Activated CD4-positive, alpha-beta T cell treated with anti-CD3 and anti-CD28 coated beads, Interleukin-2, amount 10 ng/mL, durations not matched to agents 7 days and 5 days (primary cell): ENCODE results near the gene BCAS3. TPM values are rescaled to one million over a fixed set of nuclear protein-coding genes. Genes with fewer than 3 reads are reported as not detected.

ENCODE experiments used
- CTCF ChIA-PET: fragments of 350-600 bp; sonication (Branson Sonifier 250); formaldehyde crosslinking; loops from one replicate; lab custom pipeline; 2021; ENCODE audit warnings: antibody characterized with exemption; lab: Charles Lee
- POLR2A ChIA-PET: fragments of 350-600 bp; sonication (Branson Sonifier 250); formaldehyde crosslinking; loops from one replicate; lab custom pipeline; 2021; ENCODE audit warnings: antibody characterized with exemption; lab: Charles Lee
- DNase-seq: peaks from one replicate; pipeline ENCODE4 v3.0.0-alpha.2; 2020
- H3K27ac Mint-ChIP-seq: one replicate; pipeline ENCODE4 v1.8.0; 2021; ENCODE audit warnings: mild to moderate bottlenecking, moderate library complexity, mixed read lengths
- H3K27me3 Mint-ChIP-seq: one replicate; pipeline ENCODE4 v1.8.0; 2021; ENCODE audit warnings: mixed read lengths
- H3K36me3 Mint-ChIP-seq: one replicate; pipeline ENCODE4 v1.8.0; 2021; ENCODE audit warnings: low read depth, mixed read lengths
- H3K4me1 Mint-ChIP-seq: one replicate; pipeline ENCODE4 v1.8.0; 2021; ENCODE audit warnings: mixed read lengths
- H3K4me3 Mint-ChIP-seq: one replicate; pipeline ENCODE4 v1.8.0; 2021; ENCODE audit warnings: mild to moderate bottlenecking, moderate library complexity, mixed read lengths
- H3K9me3 Mint-ChIP-seq: one replicate; pipeline ENCODE4 v1.8.0; 2021; ENCODE audit warnings: mixed read lengths
- total RNA-seq, 2 experiments: library from RNA; stranded (reverse); gene quantifications; one replicate each; pipeline ENCODE4 v1.2.3, GENCODE V29; 2021

The BCAS3 gene
- total RNA-seq, 2 experiments from 2014 or later: 15.5 to 16.4 TPM

DNA sequence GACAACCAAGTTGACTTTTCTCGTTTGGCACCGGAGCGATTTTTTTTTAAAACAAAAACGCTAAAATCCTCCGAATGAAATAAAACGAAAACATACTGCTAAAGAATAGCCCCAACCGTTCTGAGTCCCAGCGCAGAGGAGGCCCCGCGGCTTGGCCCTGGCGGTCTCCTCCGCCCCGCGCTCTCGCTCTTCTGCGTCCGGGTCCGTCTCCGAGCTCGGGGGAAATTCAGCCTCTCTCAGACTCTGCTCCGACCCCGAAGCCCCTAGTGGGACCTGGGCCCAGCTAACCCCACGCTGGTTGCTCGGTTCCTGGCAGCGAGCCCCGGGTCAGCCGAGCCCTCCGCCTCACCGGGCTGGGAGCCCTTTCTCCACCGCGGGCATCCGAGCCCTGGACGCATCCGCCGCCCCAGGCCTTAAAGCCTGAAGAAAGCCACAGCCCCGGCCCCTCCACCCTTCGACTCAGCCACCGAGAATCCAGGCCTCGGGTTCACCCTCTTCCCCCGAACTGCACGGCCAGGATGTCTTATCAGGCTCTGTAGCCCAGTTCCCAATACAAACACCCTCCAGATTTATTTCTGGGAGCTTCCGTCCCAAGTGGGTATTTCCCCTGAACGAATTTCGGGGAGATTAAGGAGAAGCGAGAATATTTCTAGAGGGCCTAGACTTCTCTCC is 723.2 kb downstream of the BCAS3 start:
- Mint-ChIP-seq H3K4me1 (peaks cover 29% of the 10 kb centered on the region), H3K36me3 (no peaks in the 10 kb centered on the region), H3K27ac (no peak overlapping the region), H3K9me3 (no peaks in the 10 kb centered on the region), H3K4me3 (peak overlapping the region; percentile 38), H3K27me3 (peaks cover 56% of the 10 kb centered on the region)
- DNase-seq: no peak
- ChIA-PET CTCF (interaction anchor here (1.0 to 3.4 kb wide), 2 partner anchors 11 to 47 kb away, joined by 3 to 17 read pairs; no protein-coding TSS in a partner anchor), POLR2A (no interaction called here)

DNA sequence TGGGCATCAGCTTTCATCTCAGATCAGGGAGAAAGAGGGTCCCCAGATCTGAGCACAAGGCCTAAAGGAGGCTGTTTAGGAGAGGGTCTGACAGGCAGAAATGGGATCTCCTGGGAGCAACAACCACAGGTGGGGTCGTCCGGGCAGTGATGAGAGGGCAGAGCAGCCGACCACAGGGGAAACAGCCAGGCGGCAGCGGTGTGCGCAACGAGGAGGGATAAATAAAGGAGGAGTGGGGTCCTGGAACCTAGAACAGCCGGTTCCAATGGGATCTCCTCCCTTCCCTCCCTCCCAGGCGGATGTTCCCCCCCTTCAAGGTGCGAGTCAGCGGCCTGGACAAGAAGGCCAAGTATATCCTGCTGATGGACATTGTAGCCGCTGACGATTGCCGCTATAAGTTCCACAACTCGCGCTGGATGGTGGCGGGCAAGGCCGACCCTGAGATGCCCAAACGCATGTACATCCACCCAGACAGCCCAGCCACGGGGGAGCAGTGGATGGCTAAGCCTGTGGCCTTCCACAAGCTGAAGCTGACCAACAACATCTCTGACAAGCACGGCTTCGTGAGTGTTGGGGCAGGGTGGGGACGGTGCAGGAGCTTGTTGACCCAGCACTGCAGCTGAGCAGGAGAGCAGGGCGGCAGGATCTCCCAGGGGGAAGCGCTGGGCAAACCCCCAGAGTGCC is 723.9 kb downstream of the BCAS3 start:
- Mint-ChIP-seq H3K4me3 (peak overlapping the region; percentile 38), H3K27me3 (peaks cover 61% of the 10 kb centered on the region), H3K36me3 (no peaks in the 10 kb centered on the region), H3K9me3 (no peaks in the 10 kb centered on the region), H3K27ac (no peak overlapping the region), H3K4me1 (peaks cover 29% of the 10 kb centered on the region)
- CTCF ChIA-PET: interaction anchor here (3.4 kb wide), 1 partner anchor 10 kb away, joined by 17 read pairs; no protein-coding TSS in a partner anchor
- POLR2A ChIA-PET: no interaction called here
- DNase-seq: no peak

DNA sequence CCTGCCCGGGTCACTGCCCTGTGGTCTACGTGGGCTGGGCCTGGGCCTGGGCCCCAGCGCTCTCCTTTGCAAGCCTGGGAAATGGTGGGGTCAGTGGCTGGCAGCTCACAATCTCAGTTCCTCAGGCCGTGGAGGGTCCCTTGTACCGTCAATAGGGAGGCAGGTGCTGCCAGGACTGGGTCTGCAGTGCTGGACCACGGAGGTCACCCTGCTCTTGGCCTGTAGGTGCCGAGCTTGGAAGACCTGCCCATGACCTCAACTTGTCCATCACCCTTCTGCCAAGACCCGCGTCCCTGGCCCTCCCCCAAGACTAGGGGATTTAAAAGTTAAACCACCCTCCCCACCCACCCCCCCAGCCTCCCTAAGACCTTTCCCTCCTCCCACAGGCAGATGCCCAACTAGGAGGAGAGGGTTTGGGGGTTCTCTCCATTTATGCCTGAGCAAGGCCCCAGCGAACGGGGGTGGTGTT is 724.5 kb downstream of the BCAS3 start:
- Mint-ChIP-seq H3K9me3 (no peaks in the 10 kb centered on the region), H3K27ac (peak overlapping the region; percentile 85), H3K4me1 (peaks cover 29% of the 10 kb centered on the region), H3K36me3 (no peaks in the 10 kb centered on the region), H3K27me3 (peaks cover 66% of the 10 kb centered on the region), H3K4me3 (no peak overlapping the region)
- POLR2A ChIA-PET: no interaction called here
- DNase-seq: no peak
- CTCF ChIA-PET: interaction anchor here (3.4 kb wide), 1 partner anchor 10 kb away, joined by 17 read pairs; no protein-coding TSS in a partner anchor

DNA sequence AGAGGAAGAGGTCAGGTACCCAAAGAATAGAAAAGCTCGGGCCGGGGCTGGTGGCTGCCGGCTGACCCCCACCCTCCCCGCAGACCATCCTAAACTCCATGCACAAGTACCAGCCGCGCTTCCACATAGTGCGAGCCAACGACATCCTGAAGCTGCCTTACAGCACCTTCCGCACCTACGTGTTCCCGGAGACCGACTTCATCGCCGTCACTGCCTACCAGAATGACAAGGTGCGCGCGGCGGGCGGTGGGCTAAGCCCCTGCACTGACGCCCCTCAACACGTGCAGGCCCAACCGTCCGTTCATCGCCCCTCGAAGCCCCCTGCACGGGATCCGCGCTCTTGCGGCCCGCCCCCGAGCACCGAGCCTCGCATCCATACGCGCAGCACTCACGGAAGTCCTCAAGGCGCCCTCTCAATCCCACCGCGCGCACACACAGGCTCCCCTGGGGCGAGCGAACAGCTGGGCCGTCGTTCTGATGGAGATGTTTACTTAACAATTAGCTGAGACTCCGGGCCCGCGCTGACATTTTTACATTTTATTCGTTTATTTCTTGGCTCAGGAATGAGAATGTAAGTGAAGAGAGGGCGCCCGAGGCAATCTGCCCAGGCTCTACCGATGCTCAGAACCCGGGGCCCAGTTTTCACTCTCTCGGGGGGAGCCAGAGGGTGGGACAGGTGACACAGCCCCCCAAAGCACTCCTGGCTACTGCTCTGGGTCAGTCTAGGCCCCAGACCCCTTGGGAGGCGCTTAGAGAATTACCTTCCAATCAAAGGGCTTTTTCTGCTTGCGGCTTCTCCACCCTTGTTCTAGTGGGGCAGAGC is 725.5 kb downstream of the BCAS3 start:
- POLR2A ChIA-PET: no interaction called here
- Mint-ChIP-seq H3K9me3 (no peaks in the 10 kb centered on the region), H3K36me3 (no peaks in the 10 kb centered on the region), H3K4me3 (peak overlapping the region; percentile 45), H3K4me1 (peaks cover 26% of the 10 kb centered on the region), H3K27ac (peak overlapping the region; percentile 85), H3K27me3 (peaks cover 69% of the 10 kb centered on the region)
- no peak for DNase-seq
- CTCF ChIA-PET: interaction anchor here (0.7 to 3.4 kb wide), 2 partner anchors 9 to 606 kb away, joined by 3 to 17 read pairs; no protein-coding TSS in a partner anchor

DNA sequence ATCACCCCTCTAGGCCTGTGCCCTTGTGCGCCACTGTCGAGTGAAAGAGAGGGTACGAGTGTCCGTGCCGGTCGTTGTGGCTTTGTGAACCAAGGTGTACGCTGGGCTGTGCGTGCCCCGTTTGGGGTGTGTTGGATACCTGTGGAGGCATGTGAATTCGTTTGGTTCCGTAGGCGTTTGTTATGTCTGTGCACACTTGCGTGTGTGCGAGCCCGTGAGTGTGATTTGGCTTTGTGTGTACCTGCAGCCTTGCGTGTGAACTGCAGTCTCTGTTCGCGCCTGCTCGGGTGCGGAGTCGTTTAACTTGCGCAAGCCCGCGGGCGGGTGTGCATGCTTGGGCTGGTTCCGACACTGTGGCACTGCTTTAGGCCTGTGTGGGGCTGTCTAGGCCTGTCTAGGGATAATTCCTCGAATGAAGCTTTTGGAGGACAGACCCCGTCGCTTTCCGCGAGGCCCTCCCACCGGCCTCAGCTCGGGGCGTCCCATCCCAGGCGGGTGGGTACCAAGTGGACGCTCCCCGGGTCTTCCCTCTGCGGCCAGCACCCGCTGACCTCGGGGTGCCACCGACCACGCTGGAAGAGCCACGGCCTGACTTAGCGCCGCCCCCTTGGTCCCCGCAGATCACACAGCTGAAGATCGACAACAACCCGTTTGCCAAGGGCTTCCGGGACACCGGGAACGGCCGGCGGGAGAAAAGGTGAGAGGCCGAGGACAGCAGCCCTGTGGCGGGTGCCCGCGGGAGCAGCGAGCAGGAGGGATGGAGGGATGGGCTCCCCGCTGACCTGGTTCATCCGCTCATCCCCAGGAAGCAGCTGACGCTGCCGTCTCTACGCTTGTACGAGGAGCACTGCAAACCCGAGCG is 726.4 kb downstream of the BCAS3 start:
- Mint-ChIP-seq H3K27ac (peak overlapping the region; percentile 57), H3K4me1 (peaks cover 25% of the 10 kb centered on the region), H3K9me3 (no peaks in the 10 kb centered on the region), H3K4me3 (peak overlapping the region; percentile 45), H3K36me3 (no peaks in the 10 kb centered on the region), H3K27me3 (peaks cover 70% of the 10 kb centered on the region)
- CTCF ChIA-PET: interaction anchor here (1.3 to 3.4 kb wide), 3 partner anchors 8 to 422 kb away, joined by 4 to 17 read pairs (median 4); no protein-coding TSS in a partner anchor
- POLR2A ChIA-PET: no interaction called here
- no peak for DNase-seq

DNA sequence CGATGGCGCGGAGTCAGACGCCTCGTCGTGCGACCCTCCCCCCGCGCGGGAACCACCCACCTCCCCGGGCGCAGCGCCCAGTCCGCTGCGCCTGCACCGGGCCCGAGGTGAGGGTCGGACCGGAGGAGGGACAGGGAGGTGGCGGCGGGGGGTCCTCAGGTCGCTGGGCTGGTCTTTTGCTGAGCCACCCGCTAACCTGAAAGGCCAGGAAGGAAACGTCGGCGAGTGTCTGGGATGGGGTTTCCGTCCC is 726.9 kb downstream of the BCAS3 start:
- Mint-ChIP-seq H3K9me3 (no peaks in the 10 kb centered on the region), H3K4me3 (no peak overlapping the region), H3K4me1 (peaks cover 25% of the 10 kb centered on the region), H3K27ac (no peak overlapping the region), H3K27me3 (peaks cover 69% of the 10 kb centered on the region), H3K36me3 (no peaks in the 10 kb centered on the region)
- ChIA-PET POLR2A (no interaction called here), CTCF (interaction anchor here (1.3 kb wide), 2 partner anchors 13 to 423 kb away, joined by 4 read pairs; no protein-coding TSS in a partner anchor)
- no peak for DNase-seq

DNA sequence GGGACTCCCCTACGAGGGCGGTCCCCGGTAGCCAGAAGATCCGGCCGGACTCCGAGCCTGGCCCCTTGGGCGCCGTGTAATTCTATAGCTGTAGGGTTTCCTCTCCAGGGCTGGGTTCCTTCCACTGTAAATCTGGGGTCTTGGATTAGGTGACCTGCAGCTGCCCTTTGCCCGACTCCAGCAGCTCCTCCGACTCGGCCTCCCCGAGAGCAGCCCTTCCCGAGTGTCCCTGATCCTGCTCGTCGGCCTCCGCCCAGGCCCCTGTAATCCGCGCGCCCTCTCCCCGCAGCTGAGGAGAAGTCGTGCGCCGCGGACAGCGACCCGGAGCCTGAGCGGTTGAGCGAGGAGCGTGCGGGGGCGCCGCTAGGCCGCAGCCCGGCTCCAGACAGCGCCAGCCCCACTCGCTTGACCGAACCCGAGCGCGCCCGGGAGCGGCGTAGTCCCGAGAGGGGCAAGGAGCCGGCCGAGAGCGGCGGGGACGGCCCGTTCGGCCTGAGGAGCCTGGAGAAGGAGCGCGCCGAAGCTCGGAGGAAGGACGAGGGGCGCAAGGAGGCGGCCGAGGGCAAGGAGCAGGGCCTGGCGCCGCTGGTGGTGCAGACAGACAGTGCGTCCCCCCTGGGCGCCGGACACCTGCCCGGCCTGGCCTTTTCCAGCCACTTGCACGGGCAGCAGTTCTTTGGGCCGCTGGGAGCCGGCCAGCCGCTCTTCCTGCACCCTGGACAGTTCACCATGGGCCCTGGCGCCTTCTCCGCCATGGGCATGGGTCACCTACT is 727.4 kb downstream of the BCAS3 start:
- H3K36me3 Mint-ChIP-seq: no peaks in the 10 kb centered on the region
- no peak for DNase-seq
- H3K27ac Mint-ChIP-seq: no peak overlapping the region
- H3K4me3 Mint-ChIP-seq: no peak overlapping the region
- H3K9me3 Mint-ChIP-seq: no peaks in the 10 kb centered on the region
- peaks cover 73% of the 10 kb centered on the region for H3K27me3 Mint-ChIP-seq
- peaks cover 29% of the 10 kb centered on the region for H3K4me1 Mint-ChIP-seq
- ChIA-PET CTCF (interaction anchor here (1.3 kb wide), 2 partner anchors 12 to 423 kb away, joined by 4 read pairs; no protein-coding TSS in a partner anchor), POLR2A (no interaction called here)

DNA sequence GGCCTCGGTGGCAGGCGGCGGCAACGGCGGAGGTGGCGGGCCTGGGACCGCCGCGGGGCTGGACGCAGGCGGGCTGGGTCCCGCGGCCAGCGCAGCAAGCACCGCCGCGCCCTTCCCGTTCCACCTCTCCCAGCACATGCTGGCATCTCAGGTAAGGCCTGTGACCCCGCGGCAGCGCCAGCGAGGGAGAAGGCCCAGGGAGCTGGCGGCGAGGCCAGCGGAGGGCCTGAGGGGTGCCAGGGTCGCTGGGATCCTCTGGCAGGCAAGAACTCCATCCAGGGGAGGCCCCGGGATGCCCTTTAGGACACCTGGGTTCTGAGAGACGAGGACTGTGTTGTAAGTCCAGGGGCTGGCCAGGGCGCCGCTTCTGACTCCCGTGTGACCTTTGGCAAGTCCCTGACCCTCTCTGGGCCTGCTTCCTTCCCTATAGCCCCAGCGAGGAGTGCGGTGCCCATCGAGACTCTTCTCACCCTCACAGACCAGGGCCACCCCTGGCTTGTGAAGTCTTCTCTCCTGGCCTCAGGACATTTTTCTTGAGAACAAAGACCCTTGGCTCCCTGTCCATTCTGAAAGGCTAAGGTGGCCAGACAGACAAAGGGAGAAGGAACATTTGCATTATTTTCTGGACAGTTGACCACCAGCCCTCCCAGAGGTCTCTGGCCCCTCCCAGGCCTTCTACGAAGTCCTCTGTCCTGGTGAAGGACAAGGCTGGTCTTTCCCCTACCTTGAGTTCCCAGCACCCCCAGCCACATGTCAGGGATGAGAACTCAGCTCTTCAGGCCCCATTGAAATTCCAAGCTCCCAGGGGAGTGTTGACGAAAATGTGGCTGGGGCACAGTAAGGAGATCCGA is 728.3 kb downstream of the BCAS3 start:
- no peak for DNase-seq
- Mint-ChIP-seq H3K4me1 (peaks cover 36% of the 10 kb centered on the region), H3K9me3 (no peaks in the 10 kb centered on the region), H3K27ac (no peak overlapping the region), H3K27me3 (peaks cover 76% of the 10 kb centered on the region), H3K4me3 (no peak overlapping the region), H3K36me3 (no peaks in the 10 kb centered on the region)
- CTCF ChIA-PET: interaction anchor here (0.9 to 1.3 kb wide), 2 partner anchors 11 to 48 kb away, joined by 3 to 4 read pairs; no protein-coding TSS in a partner anchor
- POLR2A ChIA-PET: no interaction called here

DNA sequence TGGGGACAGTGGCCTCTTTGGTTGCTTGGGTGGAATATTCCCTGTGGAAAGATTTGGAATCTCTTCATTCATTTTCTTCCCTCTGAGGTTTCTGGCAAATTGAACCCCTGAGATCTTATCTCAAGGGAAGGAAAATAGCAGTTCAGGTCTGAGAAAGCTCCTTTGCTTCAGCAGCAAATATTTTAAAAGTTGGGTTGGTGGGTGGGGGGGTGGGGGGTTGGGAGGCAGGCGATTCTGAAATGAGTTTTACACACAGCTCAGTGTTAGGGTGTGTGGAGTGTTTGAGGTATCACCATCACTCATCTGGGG is 728.8 kb downstream of the BCAS3 start:
- peaks cover 34% of the 10 kb centered on the region for H3K4me1 Mint-ChIP-seq
- H3K9me3 Mint-ChIP-seq: no peaks in the 10 kb centered on the region
- CTCF ChIA-PET: interaction anchor here (0.6 to 0.9 kb wide), 2 partner anchors 27 to 48 kb away, joined by 3 read pairs; no protein-coding TSS in a partner anchor
- H3K36me3 Mint-ChIP-seq: no peaks in the 10 kb centered on the region
- POLR2A ChIA-PET: no interaction called here
- peaks cover 73% of the 10 kb centered on the region for H3K27me3 Mint-ChIP-seq
- H3K4me3 Mint-ChIP-seq: no peak overlapping the region
- H3K27ac Mint-ChIP-seq: no peak overlapping the region
- DNase-seq: no peak

DNA sequence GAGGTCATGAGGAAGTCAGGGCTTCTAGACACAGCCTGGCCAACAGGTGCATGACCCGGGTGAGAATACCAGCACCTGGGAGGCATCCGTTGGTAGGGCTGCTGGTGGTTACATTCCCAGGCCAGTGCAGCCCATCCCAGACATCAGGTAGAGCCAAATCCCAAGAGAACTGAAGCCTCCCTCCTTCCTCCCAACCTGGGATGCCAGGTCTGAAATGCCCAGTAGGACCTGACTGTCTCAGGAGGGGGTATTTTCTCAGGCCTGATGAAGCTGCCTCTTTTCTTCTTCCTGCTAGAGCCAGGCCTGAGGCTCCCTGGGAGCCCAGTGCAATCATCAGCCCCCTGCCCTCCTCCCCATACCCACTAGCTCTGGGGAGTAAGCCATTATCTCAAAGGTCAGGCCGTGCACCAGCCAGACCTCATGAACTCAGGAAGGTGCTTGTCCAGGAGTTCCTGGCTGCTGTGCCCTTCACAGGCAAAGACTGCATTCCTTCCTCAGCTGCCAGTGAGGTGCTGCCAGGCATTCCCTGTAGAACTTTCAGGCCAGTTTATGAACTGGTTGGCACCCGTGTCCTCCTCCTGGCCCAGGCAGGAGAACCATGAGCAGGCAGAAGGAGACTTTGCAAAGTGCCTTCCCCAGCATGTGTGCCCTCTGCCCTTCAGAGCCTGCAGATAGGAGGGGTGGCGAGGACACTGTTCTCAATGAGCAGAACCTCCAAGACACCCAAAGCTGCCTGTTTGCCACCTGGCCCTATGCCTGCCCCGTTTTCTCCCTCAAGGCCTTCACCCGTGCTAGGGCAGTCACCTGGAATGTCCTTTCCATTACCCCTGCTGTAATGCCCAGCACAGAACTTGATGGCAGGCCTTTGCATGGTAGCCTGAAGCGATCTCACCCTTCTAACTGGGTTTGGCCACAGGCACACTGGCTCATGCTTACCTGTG is 729.6 kb downstream of the BCAS3 start:
- Mint-ChIP-seq H3K27ac (no peak overlapping the region), H3K4me1 (peaks cover 34% of the 10 kb centered on the region), H3K27me3 (peaks cover 66% of the 10 kb centered on the region), H3K4me3 (no peak overlapping the region), H3K36me3 (no peaks in the 10 kb centered on the region), H3K9me3 (no peaks in the 10 kb centered on the region)
- POLR2A ChIA-PET: no interaction called here
- no peak for DNase-seq
- CTCF ChIA-PET: interaction anchor here (0.6 to 0.9 kb wide), 3 partner anchors 26 to 325 kb away, joined by 3 read pairs; no protein-coding TSS in a partner anchor
